GM12875 (cell line): Measurements from ENCODE around the gene TXNRD3.
"Not testable (repeated sequence)": the region's sequence is repeated elsewhere in the genome, so short reads cannot be mapped to it uniquely, and the experiment has no call there.

ENCODE experiments used
- H3K4me3 ChIP-seq: one replicate; pipeline ENCODE4 v1.5.1; 2011; ENCODE audit warnings: low read depth, low read length, control low read depth
- TF ChIP-seq, protein P1 (sequence below): IDR thresholded peaks from 2 replicates; pipeline ENCODE4 v1.5.1; 2011; ENCODE audit warnings: low read depth, mild to moderate bottlenecking, control low read depth, inconsistent platforms, low read length, moderate library complexity, borderline replicate concordance; ENCODE audit not compliant: insufficient read depth

Gene TXNRD3

DNA sequence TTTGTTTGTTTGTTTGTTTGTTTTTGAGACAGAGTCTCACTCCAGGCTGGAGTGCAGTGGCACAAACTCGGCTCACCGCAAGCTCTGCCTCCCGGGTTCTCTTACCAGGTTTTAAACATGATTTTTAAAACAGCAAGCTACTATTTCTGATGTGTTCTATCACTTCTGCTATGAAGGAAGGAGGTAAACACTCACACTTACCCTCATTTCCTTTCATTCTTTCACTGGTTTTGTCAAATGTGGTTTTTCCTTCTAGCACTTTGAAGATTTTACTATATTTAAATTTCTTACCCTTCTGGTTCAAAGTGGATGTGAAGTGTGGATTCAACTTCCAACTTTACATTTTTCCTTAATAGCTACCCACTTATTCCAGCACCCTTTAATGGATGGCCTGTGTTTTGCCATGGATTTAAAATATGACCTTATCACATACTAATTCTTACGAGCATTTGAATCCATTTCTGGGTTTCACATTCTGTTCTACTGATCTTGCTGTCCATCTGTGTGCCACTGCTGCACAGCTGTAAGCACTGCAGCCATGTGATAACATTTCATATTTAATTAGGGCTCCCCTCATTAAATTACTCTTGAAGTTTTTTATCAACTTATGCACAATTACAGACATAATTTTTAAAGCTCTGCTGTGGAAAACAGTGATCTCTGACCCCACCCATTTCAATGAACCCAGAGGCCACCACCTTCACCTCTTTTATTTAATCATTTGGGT is 42.3 kb downstream of the TXNRD3 start:
- H3K4me3 ChIP-seq, result no peak overlapping the region
- TF ChIP-seq, protein P1, sequence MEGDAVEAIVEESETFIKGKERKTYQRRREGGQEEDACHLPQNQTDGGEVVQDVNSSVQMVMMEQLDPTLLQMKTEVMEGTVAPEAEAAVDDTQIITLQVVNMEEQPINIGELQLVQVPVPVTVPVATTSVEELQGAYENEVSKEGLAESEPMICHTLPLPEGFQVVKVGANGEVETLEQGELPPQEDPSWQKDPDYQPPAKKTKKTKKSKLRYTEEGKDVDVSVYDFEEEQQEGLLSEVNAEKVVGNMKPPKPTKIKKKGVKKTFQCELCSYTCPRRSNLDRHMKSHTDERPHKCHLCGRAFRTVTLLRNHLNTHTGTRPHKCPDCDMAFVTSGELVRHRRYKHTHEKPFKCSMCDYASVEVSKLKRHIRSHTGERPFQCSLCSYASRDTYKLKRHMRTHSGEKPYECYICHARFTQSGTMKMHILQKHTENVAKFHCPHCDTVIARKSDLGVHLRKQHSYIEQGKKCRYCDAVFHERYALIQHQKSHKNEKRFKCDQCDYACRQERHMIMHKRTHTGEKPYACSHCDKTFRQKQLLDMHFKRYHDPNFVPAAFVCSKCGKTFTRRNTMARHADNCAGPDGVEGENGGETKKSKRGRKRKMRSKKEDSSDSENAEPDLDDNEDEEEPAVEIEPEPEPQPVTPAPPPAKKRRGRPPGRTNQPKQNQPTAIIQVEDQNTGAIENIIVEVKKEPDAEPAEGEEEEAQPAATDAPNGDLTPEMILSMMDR, result no peak

DNA sequence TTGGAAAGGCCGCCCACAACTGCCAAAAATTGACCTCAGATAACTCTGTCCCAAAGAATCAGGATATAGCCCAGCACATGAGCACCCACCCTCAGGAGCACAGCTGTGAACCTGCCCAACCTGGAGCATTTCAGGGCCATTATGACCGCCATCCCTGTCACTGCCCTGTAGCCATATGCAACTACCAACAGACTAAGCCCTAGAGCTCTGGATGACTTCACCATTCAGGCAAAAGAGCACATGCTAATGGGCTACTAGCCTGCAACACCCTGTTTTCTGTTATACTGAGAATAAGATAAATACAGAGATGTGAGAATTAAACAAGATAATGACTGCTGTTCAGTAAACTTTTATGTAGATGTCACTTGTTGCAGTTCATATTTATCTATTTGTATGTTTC is 45.0 kb downstream of the TXNRD3 start:
- TF ChIP-seq, protein P1, result no peak
- H3K4me3 ChIP-seq, result no peak overlapping the region

DNA sequence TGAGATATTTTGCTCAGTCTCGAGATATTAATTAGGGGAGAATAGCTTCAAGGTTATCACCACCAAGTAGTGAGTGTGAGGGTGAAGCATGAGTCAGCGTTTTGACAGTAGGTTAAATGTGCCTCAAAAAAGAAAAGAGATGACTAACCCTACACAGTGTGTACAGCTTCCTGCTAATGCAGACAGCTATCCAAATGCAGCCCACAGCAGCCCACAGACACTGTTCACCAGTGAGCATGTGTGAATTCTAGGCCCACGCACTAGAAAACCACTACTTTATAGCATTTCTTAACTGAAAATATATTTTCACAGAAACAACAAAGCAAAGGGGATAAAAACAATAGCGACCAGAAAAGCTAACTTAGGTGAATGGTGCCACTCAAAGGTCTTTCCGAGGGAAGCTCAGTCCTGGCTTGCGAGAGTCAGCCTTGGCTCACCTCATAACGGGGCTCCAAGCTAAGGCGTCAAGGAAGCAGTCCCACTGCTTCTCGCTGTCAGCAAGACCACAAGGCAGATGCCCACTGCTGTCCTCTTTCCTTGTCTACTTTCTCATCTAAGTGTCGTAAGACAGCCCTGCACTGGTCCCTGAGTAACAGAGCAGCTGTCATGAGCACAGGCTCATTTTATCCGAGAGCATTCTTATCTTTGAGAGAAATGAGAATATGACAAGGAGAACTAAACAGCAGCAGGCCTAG is 47.6 kb downstream of the TXNRD3 start:
- TF ChIP-seq, protein P1, result no peak
- no peak overlapping the region for H3K4me3 ChIP-seq

DNA sequence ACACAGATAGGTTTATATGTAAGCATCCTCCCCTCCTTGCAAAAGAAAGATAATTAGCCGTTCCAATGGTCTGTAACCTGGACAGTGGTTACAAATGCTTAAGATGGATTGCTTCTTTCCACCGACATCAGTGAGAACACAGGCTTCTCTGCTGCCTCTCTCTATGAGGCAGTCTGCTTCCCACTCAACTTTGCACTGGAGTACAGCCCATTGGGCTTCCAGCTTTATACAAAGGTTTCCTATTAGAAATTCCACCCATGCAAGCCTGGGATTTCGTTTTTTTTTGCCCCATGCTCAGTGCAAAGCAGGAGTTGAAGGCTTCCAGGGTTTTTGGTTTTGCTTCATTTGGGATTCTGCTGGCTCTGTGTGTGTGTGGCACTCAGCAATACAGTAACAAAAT is 48.9 kb downstream of the TXNRD3 start:
- TF ChIP-seq, protein P1, result no peak
- H3K4me3 ChIP-seq, result no peak overlapping the region

DNA sequence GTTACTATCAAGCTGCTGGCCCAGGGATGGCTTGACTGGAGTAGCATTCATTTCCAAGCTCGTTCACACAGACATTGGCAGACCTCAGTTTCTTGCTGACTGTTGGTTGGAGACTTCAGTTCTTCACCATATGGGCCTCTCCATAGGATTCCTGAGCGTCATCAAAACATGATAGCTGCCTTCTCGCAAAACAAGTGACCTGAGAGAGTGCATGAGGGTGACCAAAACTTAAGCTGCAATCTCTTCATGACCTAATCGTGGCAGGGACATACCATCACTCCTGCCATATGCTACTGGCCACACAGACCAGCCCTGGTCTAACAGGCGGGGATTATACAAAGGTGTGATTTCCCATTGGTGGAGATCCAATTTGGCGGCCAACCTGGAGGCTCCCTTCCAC is 50.2 kb downstream of the TXNRD3 start:
- H3K4me3 ChIP-seq, result no peak overlapping the region
- TF ChIP-seq, protein P1, result no peak

DNA sequence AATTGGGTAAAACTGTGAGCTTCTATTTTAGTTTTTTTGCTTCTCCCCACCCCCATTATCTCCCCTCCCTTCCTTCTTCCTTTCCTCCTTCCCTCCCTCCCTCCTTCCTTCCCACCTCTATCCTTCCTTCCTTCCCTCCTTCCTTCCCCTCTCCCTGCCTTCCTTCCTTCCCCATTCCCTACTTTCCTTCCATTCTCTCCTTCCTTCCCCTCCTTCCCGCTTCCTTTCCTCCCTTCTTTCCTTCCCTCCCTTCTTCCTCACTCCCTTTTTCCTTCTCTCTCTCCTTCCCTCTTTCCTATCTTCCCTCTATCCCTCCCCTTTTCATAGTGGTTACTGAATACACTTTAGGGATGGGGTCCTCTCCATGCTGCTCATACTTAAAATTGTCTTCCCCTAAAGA is 55.8 kb downstream of the TXNRD3 start:
- no peak overlapping the region for H3K4me3 ChIP-seq
- TF ChIP-seq, protein P1, result no peak

DNA sequence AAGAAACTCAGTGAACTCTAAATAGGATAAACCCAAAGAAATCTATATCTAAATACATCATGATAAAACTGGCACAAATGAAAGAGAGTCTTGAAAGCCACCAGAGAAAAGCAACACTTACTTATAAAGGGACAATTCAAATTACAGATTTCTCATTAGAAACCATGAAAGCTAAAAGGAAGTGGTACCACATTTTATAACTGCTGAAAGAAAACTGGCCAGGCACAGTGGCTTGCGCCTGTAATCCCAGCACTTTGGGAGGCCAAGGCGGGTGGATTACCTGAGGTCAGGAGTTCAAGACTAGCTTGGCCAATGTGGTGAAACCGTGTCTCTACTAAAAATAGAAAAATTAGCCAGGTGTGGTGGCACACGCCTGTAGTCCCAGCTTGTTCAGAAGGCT is 59.4 kb downstream of the TXNRD3 start:
- H3K4me3 ChIP-seq, result not testable (repeated sequence)

DNA sequence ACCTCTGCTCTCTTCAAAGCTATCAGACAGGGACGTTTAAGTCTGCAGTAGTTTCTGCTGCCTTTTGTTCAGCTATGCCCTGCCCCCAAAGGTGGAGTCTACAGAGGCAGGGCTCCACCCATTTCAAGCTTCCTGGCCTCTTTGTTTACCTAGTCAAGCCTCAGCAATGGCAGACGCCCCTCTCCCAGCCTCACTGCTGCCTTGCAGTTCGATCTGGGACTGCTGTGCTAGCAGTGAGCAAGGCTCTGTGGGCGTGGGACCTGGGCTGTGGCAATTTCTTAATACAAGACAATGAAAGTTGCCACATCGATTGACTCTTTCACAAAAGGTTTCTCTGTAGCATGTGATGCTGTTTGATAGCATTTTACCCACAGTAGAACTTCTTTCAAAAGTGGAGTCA is 63.4 kb downstream of the TXNRD3 start:
- H3K4me3 ChIP-seq, result not testable (repeated sequence)
